Prostate gland (tissue), 2 donors: Measurements from ENCODE around the gene INPP4B.

ENCODE experiments used
- CTCF ChIP-seq, 4 experiments: fragments of 200-600 bp in 2 of 4; fragments of 450-650 bp in 2 of 4; sonication (generic) in 2 of 4; IDR thresholded peaks; 1 replicate in 3 of 4; 2 replicates in 1 of 4; pipeline ENCODE4 v1.5.1; 2016 to 2019; ENCODE audit warnings: antibody characterized with exemption in 4 of 4, mild to moderate bottlenecking in 2 of 4, moderate library complexity in 2 of 4
- POLR2A ChIP-seq: fragments of 450-650 bp; IDR thresholded peaks from one replicate; pipeline ENCODE4 v1.6.1; 2016; ENCODE audit warnings: antibody characterized with exemption, mild to moderate bottlenecking
- POLR2AphosphoS5 ChIP-seq: sonication (generic); formaldehyde crosslinking; IDR thresholded peaks from one replicate; pipeline ENCODE4 v1.6.1; 2017; ENCODE audit warnings: antibody characterized with exemption

GRCh38 chr4:142380052-142380602 lies 466.0 kb downstream of the INPP4B start:
- TF ChIP-seq CTCF (IDR thresholded peaks at IDR 0.05) (no peak), POLR2AphosphoS5 (no peak), POLR2A (no peak)
